HG03378 (cell line): Measurements from ENCODE around the gene DCDC1.
"Not testable (repeated sequence)": the region's sequence is repeated elsewhere in the genome, so short reads cannot be mapped to it uniquely, and the experiment has no call there.

Source experiments
- ATAC-seq: cut with Tn5 transposase; IDR thresholded peaks from one replicate; pipeline ENCODE4 v1.9.1; 2021; ENCODE audit warnings: mild to moderate bottlenecking, moderate library complexity; ENCODE audit not compliant: unreplicated experiment

The DCDC1 gene

DNA sequence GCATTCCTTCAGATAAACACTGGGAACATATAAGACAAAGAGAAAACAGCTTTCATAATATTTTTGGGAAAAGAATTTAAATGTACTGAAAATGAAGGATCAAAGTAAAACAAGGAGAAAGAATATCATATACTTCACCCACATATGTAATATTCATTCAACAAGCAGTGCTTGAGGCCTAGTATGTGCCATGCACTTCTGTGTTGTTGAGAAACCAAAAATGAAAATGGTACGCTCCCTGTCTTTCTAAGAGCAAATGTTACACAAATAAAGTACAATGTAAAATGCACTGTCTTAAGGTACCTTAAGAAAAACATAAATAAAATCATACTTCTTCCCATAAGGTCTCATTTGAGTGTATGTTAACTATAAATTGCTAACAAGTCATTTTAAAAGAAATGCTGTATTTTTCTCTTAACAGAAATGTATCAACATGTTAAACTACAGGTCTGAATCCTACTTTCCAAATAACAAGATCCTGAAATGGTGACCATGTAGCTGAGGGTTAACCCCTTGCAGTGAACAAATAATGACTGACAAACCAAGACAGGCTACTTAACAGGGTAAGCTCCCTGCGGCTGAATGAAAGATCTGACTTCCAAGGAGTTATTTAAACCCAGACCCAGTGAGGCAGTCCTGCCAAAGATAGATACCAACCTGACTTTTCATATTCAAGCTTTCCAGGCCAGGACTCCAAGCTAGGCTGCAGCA is 377.6 kb downstream of the DCDC1 start:
- ATAC-seq: no peak

DNA sequence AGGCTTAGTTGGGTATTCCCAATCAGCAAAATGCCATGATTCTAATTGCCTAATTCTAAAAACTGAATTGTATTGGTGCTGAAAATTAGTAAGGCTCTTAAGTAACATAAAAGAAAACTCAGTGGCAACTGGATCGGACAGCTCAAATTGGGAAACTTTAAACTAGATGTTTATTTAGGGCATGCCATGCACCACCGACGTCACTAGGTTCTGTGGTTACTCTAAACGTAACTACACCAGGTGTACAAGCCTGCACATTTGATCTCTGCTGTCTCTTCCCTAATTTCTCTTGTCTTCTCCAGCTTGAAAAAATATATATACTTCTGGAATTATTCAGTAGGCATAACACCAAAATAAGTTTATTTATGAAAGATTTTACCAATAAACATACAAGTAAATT is 378.2 kb downstream of the DCDC1 start:
- ATAC-seq: no peak

DNA sequence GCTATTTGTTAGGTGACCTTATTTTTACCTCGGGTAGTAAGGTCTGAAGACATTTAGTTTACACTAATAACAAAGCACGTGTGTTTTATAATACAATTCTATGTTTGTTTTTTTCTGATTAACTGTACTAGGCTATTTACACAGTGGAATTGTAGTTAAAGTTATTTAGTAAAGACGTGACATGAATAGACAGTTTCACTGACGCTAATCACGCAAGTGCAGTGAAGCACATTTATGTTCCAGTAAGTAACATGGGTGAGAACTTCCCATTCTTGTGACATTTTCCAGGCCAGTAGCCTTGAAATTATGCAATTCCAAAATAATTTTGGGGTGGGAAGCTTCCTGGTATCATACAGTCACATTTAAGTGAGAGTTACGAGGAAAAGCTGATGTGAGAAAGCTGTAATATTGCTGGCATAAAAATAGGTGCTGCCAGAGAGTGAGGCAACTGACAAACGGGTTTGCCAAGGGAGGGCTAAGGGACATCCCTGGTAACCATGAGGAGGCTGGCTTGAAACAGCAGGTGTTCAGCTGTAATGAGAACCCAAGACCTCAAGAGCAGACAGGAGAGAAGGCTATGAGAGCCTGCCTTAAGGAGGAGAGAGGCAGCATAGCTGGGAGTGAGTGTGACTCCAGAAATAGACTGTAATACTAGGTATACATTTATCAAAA is 378.8 kb downstream of the DCDC1 start:
- no peak for ATAC-seq

DNA sequence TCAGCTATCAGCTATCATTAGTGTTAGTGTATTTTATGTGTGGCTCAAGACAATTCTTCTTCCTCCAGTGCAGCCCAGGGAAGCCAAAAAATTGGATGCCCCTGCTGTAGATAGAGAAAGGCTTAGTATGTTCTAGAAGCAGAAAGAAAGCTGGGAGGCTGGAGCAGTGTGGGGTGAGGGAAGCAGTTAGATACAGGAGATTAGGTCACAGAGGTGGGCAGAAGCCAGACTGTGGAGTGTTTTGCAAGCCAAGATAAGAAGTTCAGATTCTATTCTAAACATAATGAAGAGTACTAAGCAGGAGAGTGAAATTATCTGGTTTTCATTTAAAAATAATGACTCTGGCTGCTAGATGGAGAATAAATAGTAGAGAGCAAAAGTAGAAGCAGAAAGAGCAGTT is 381.7 kb downstream of the DCDC1 start:
- no peak for ATAC-seq

DNA sequence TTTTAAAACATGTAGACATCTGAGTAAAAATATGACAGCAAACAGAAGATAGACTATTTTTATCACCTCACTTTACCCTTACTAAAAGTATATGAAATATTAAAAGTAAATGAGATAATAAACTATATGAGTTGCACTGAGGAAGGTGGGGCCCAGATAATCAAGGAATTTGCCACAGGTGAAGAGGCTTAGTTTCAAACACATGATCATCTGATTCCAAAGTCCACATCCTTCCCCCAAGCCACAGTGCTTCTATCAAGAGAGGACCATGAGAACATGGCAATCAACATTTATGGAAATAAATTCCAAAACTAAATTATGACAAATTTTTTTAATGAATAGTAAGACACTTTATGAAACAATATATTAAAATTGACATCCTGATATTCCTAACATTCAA is 384.0 kb downstream of the DCDC1 start:
- no peak for ATAC-seq

DNA sequence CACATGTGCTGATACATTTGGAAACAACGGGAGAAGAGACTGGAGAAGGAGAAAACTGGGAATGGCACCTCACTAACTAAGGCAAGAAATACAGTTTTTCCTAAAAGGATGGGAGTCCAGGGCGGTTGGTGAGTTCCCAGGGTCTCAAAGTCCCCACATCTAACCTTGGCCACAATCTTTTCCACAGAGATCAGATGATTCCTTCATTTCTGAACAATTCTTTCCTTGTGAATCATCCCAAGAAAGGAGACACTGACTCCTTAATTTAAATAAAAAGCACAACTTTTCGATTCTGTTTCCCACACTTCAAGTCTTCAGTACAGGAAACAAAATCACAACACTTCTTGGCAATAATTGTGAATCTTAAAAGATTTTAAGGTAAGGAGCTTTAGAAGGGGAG is 384.7 kb downstream of the DCDC1 start:
- ATAC-seq: no peak

DNA sequence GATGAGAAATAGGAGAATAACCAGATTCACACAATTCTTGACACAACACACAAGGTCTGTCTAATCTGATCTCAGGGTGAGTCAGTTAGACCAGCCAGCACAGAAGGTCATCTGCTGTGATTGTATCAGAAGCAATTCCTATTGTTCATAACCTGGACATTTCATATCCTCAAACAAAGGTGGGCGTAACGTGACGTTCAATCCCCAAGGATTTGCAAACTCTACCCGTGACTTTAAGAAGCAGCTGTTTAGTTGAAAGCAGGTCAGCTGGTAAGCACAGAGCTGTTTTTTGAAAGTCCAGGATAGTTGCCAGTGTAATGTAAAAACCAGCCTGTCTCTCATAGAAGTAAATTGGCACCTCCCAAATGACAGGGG is 385.1 kb downstream of the DCDC1 start:
- ATAC-seq: no peak

DNA sequence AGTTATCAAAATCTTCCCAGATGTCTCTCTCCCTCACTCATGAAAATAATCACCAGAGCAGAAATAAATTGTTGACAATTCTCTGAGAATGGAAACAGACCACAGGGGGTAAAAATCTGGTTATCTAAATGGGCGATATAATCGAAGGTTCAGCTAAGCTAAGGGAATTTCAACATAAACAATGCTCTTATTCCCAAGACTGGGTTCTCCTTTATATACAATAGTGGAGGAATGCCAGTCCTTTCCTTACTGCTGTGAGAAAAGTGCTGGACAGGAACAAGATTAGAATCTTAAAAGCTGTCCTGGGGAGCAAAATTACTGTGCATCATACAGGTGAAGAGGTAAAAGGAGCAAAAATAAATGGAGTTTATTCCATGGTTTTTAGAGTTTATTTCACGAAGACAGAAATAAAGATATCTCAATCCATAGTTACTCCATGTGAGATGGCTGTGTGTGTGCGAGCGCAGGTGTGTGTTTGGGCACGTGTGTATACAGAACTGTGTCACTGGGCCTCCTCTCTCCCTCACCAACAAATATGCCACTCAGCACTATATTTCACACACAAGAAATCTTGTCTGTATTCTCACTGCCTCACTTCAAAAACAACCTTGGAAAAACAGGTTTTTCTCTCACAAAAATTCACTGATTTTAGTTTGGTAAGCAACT is 385.6 kb downstream of the DCDC1 start:
- ATAC-seq: no peak

DNA sequence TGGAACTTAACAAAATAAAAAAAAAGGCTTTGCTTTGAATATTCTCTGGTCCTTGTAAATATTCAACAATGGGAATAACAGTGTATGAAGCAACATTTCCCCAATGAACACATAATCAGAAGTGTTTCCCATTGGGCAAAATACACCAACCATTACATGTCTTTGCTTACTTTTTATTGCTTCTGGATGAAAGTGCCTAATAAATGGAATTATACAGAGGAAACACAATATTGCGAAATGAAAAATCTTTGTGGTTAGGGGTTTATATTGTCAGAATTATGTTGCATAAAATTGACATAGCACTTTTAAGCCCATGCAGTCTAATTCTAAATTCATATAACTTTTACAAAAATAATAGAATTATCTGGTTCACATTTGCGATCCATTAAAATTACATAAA is 386.4 kb downstream of the DCDC1 start:
- ATAC-seq: no peak

DNA sequence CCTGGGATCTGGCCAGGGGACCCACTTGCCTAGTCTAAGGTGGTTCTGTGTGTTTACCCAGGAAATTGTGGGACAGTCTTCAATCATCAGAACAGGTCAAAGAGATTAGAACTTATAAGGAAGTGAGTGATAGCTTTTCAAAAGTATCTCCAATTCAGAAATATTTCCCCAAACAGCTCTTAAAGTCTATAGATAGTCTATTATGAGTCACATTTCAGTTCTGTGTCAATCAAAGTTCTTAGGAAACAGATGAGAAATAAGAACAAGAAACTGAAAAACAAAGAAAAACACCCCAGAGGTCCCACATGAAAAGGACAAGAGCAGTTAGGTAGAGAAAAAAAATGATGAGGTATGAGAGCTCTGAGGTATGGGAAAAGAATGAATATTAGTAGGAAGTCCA is 402.0 kb downstream of the DCDC1 start:
- no peak for ATAC-seq

DNA sequence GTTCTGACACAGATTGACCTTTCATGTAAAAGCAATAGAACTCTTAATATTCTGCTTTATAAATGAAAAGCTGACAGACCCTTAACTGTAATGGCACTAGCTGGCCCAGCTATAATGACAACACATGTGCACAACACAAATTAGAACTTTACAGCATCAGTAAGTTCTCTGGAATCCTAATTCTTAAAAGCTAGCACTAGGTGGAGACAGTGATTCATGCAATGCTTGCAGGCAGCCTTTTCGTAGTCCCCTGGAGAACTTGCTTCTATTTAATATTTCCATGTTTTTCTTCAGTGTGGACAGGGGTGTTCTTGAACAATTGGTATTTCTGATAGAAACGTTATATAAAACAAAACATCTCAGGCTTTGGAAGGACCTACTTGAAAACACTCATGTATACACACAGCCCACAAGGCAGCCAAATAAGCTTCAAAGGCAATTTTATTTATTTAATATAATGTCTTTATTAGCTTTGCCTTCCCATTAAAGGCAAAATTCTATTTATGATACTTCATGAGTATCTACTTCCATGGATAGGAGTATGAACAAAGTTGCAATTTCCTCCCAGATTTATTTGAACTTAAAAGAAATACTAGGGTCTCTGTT is 409.0 kb downstream of the DCDC1 start:
- ATAC-seq: no peak

DNA sequence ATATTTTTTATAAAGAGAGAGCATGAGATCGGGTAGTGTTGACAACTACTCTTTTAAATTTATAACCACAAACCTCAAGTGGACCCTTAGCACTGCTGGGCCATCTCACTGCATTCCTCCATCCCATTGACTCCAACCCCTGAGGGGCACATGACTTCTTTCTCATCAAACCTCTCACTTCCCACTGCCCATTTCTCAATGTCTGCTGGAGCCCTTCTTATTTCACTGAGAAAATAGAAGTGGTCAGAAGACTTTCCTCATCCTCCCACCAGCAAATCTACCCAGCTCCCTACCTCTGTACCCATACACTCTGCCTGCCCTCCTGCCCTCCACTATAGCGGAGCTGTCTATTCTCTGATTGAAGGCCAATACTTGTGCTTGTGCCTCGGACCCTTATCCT is 412.8 kb downstream of the DCDC1 start:
- ATAC-seq: no peak

DNA sequence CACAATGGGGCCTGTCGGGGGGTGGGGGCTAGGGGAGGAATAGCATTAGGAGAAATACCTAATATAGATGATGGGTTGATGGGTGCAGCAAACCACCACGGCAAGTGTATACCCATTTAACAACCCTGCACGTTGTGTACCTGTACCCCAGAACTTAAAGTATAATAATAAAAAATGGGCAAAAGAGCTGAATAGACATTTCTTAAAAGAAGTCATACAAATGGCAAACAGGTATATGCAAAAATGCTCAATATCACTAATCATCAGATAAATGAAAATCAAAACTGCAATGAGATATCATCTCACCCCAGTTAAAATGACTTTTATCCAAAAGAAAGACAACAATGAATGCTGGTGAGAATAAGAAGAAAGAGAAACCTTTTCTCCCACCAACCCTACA is 419.7 kb downstream of the DCDC1 start:
- ATAC-seq: no peak

DNA sequence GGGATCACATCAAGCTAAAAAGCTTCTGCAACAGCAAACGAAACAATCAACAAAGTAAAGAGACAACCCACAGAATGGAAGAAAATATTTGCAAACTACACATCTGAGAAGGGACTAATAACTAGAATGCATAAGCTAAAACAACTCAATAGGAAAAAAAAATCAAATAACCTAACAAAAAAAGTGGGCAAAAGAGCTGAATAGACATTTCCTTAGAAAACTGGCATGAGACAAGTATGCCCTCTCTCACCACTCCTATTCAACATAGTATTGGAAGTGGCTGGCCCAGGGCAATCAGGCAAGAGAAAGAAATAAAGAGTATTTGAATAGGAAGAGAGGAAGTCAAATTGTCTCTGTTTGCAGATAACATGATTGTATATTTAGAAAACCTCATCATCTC is 421.8 kb downstream of the DCDC1 start:
- not testable (repeated sequence) for ATAC-seq

DNA sequence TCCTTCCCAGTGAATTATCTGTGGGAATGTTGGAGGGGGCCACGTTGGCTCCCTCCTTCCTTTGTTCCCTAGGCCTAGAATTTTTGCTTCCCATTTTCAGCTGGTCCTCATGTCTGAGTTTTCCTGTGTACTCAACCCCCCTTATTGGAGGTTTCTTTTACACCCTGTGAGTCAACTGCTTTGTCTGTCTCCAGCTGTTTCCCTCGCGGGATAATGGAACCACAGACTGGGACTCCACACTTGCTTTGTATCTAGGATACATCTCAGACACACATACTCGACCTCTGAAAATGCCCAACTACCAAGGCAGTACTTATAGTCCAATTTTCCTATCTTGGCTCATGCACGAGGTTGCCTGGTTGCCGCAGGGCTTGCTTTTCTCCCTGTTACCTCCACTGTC is 430.7 kb downstream of the DCDC1 start:
- no peak for ATAC-seq

DNA sequence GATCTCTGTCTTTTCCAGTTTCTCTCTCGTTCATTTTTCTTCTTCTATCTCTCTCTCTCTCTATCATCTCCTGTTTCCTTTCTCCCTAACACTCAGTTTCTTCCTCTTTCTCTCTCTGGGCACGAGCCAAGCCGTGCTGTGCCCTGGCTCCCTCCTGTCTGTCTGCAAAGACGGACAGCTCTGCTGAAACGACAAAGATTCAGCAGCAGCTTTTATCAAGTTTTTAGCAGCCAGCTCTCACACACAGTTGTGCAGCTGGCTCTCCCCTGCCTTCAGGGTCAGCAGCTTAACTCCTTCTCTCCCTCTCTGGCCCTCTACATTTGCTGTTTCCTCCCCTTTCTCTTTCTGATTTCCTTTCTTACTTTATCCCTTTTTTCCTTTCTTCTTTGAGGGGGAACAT is 431.4 kb downstream of the DCDC1 start:
- ATAC-seq: no peak

DNA sequence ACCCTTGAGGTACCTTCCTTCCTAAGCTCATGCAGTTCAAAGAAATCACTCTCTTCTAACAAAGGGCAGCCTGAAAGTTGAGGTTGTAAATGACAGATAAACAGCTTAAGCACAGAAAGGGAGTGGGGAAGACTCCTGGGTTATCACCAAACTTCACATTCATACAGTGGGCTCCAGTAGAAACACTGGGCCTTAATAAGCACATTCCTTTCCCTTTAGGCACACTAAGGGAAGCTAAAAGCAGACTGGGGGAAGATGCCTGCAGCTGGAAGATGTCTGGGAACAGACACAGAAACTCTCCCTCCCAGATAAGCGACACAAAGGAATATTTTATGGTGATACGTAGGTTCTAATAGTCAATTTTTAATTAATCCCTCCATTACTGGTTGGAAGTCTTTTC is 433.0 kb downstream of the DCDC1 start:
- no peak for ATAC-seq

DNA sequence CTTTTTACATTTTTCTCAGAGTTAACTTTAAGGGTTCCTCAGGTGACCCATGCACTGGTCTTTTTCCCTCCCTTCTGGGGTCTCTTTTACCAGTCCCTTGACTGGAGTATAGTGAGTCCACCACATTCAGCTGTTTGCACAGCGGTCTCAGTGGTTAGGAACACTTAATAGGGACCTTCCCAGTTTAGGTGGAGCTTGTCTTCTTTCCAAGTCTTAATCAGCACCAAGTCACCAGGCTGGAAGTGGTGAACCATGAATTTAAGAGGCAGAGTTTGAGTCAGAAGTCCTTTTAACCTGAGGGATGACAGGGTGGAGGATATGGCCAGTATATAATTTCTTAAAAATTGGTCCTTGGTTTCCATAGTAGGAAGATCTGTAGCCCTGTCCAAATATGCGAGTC is 433.7 kb downstream of the DCDC1 start:
- ATAC-seq: no peak

DNA sequence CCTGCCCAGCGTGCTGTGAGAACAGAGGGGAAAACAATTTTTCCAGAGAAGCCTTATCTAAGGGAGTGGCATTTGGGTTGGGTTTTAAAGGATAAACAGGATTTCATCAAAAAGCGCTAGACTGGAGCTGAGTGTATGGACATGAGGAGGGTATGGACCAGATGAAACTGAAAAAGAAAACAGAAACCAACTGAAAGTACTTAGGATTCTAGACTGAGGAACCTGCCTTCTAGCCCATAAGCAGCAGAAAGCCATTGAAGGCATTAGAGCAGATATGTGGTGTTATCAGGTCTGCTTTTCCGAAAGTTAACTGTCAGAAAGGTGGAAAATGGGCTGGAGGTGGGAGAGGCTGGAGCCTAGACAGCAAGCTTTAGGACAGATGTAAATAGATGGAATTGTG is 443.4 kb downstream of the DCDC1 start:
- ATAC-seq: no peak

DNA sequence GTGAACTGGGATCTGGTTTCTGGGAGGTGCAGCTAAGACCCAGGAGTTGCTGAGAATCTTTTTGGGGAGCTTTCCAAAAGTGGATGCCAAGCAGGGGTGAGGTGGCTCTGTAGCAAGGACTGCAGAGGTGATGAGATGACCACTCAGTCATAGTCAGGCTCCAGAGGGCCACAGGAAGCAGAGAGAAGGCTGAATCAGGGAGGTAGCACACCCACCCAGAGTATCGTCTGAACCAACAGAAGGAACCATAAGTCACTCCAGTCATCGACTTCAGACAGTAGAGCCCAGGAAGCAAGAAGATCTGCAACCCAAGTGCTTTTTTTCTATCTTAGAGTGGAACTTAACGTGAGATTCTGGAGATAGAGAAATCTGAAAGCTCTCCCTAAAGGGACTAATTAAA is 447.7 kb downstream of the DCDC1 start:
- no peak for ATAC-seq

DNA sequence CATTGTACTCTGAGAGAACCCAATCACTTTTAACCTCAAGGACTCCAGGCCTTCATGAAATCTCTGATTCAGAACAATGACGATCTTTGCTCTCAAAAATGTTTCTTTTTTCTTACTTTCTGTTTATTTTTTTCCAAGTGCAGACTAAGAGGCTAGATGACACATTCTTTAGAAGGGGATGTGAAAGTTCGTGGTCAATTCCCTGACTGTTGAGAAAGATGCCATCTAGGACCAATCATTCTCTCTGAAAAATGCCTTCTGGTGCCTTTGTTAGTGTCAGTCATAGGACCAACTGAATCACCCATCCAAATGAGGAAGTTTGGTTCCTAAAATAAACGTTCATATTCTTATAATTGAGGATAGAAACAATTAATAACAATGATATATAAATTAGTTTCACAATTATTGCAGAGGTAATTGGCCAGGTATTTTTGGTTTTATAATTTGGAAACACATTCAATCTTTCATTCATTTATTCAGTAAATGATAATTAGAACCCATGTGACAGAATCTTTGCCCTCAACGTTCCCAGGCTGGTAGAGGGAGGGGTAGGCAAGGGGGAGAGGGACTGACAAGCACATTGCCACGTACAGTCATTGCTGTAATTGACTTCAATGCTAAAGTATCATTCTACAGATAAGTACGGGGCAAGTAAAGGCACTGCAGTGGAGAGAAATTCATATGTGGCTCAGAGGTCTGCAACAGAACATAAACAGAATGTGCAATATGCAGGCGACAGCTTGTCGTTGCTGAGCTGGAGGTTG is 450.0 kb downstream of the DCDC1 start:
- ATAC-seq: peak; percentile 64
